ENCODE results near the gene KIF4A.
"Not testable (repeated sequence)": the region's sequence is repeated elsewhere in the genome, so short reads cannot be mapped to it uniquely, and the experiment has no call there.

The KIF4A gene

DNA sequence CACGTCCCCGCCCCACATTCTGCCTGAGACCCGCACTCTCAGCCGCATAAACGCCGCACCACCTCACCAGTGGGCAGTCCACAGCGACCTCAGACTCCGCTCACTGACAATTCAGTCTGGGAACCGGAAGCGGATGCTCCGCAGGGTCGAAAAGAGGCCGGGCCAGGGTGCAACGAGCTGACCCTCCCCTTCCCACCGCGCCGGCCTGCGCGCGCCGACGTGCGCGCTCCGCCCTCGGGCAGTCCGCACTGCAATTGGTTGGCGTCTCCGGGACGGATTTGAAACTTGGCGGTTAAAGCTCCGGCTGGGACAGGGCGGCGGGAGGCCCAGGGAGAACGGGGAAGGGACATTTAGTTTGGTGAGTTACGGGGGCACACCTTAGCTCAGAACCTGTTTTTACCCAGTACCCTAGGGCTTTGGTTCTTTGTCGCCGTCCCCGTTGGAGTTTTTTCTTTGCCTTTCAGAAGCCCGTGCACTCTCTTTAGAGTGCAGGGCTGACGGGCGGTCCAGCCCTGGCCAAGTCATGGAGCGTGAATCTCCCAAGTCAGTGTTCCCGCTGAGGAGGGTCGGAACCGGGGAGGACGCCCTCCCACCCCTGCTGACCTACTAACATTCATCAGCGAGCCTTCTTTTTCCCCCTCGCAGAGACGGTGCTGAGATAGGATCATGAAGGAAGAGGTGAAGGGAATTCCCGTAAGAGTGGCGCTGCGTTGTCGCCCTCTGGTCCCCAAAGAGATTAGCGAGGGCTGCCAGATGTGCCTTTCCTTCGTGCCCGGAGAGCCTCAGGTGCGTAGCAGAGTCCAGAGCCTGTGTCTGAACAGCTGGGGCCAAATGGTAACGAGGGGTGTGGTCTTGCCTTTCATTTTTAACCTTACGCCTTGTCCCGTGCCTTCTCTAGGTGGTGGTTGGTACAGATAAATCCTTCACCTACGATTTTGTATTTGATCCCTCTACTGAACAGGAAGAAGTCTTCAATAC is at the start of gene KIF4A, which contains the start of gene PDZD11:
KIF4A (plus strand) TSS at position 312 of the 978 bp plus-strand sequence; CDS start at position 667, 355 bp downstream.
PDZD11 (minus strand) TSS at position 135 of the 978 bp plus-strand sequence. CDS start 586 bp downstream, outside the sequence.
- FAIRE-seq: no peak
- peak; percentile 76 for DNase-seq (ENCODE audit: insufficient read length, low spot score)
- TF ChIP-seq, protein P1, sequence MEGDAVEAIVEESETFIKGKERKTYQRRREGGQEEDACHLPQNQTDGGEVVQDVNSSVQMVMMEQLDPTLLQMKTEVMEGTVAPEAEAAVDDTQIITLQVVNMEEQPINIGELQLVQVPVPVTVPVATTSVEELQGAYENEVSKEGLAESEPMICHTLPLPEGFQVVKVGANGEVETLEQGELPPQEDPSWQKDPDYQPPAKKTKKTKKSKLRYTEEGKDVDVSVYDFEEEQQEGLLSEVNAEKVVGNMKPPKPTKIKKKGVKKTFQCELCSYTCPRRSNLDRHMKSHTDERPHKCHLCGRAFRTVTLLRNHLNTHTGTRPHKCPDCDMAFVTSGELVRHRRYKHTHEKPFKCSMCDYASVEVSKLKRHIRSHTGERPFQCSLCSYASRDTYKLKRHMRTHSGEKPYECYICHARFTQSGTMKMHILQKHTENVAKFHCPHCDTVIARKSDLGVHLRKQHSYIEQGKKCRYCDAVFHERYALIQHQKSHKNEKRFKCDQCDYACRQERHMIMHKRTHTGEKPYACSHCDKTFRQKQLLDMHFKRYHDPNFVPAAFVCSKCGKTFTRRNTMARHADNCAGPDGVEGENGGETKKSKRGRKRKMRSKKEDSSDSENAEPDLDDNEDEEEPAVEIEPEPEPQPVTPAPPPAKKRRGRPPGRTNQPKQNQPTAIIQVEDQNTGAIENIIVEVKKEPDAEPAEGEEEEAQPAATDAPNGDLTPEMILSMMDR (IDR thresholded peaks at IDR 0.05; ENCODE audit: insufficient read depth, missing control alignments): no peak

GRCh38 chrX:70240751-70241150 is 49.2 kb upstream of the KIF4A start:
- TF ChIP-seq, protein P1 (IDR thresholded peaks at IDR 0.05; ENCODE audit: insufficient read depth, missing control alignments): no peak
- DNase-seq (ENCODE audit: insufficient read length, low spot score) (no peak), FAIRE-seq (no peak)

GRCh38 chrX:70241501-70241900 is 48.4 kb upstream of the KIF4A start:
- TF ChIP-seq, protein P1 (IDR thresholded peaks at IDR 0.05; ENCODE audit: insufficient read depth, missing control alignments): no peak
- DNase-seq (ENCODE audit: insufficient read length, low spot score) (no peak), FAIRE-seq (no peak)

GRCh38 chrX:70243601-70244000 is 46.3 kb upstream of the KIF4A start:
- FAIRE-seq; DNase-seq (ENCODE audit: insufficient read length, low spot score): not testable (repeated sequence)

DNA sequence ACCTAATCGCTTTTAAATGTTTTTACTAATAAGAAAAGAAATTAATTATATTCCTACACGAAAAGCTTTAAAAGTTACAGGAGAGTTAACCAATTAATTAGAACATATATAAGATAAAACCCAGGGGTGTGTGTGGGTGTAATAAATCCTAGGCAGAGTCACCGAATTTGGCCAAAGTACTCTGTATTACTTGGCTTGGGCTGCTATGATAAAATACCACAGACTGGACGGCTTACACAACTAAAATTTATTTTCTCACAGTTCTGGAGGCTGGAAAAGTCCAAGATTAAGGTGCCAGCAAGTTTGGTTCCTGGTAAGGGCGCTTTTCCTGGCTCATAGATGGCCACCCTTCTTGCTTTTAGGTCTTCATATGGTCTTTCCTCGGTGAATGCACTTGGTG is 45.0 kb upstream of the KIF4A start:
- TF ChIP-seq, protein P1 (IDR thresholded peaks at IDR 0.05; ENCODE audit: insufficient read depth, missing control alignments): no peak
- DNase-seq (ENCODE audit: insufficient read length, low spot score) (no peak), FAIRE-seq (no peak)

- no peak for FAIRE-seq
- TF ChIP-seq, protein P1 (IDR thresholded peaks at IDR 0.05; ENCODE audit: insufficient read depth, missing control alignments): no peak
These were observed 42.7 kb upstream of the KIF4A start for GRCh38 chrX:70247252-70247651.

GRCh38 chrX:70252491-70252890 is 37.4 kb upstream of the KIF4A start:
- TF ChIP-seq, protein P1 (IDR thresholded peaks at IDR 0.05; ENCODE audit: insufficient read depth, missing control alignments): no peak
- FAIRE-seq: no peak
- DNase-seq (ENCODE audit: insufficient read length, low spot score): no peak

More at GRCh38 chrX:70247252-70247651, 42.7 kb upstream of the KIF4A start:
- no peak for DNase-seq (ENCODE audit: insufficient read length, low spot score)

Measured in D721Med (cell line).